GM12872 (cell line): ENCODE measurements around the gene ME3.

Source experiments
- TF ChIP-seq, protein P1 (sequence below): IDR thresholded peaks from 3 replicates; pipeline ENCODE4 v1.5.1; 2011; ENCODE audit warnings: low read depth, mild to moderate bottlenecking, low read length, moderate library complexity; ENCODE audit not compliant: insufficient read depth

The ME3 gene

DNA sequence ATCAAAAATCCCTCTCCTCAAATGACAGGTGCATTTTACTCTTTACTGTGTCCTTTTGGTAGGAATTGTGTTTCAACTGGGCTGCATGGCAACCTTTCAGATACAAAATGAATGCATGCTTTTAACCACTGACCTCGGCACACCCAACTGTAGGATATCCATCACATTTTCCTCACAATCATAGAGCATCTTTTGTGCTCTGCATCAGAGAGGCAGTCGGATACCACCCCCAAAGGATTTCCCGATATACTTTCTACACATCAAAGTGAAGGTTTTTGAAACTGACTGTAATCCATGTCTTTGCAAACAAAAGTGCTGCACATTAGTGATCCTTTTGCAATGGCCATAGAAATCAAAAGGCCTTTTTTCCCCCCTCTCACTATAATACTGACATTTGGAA lies 9.1 kb downstream of the ME3 start:
- TF ChIP-seq, protein P1, sequence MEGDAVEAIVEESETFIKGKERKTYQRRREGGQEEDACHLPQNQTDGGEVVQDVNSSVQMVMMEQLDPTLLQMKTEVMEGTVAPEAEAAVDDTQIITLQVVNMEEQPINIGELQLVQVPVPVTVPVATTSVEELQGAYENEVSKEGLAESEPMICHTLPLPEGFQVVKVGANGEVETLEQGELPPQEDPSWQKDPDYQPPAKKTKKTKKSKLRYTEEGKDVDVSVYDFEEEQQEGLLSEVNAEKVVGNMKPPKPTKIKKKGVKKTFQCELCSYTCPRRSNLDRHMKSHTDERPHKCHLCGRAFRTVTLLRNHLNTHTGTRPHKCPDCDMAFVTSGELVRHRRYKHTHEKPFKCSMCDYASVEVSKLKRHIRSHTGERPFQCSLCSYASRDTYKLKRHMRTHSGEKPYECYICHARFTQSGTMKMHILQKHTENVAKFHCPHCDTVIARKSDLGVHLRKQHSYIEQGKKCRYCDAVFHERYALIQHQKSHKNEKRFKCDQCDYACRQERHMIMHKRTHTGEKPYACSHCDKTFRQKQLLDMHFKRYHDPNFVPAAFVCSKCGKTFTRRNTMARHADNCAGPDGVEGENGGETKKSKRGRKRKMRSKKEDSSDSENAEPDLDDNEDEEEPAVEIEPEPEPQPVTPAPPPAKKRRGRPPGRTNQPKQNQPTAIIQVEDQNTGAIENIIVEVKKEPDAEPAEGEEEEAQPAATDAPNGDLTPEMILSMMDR, result no peak

- TF ChIP-seq, protein P1, result no peak
These were observed 11.7 kb downstream of the ME3 start for GRCh38 chr11:86660736-86661135.

GRCh38 chr11:86660088-86660487 lies 12.3 kb downstream of the ME3 start:
- TF ChIP-seq, protein P1, result no peak

GRCh38 chr11:86658534-86658933 lies 13.9 kb downstream of the ME3 start:
- TF ChIP-seq, protein P1, result no peak

DNA sequence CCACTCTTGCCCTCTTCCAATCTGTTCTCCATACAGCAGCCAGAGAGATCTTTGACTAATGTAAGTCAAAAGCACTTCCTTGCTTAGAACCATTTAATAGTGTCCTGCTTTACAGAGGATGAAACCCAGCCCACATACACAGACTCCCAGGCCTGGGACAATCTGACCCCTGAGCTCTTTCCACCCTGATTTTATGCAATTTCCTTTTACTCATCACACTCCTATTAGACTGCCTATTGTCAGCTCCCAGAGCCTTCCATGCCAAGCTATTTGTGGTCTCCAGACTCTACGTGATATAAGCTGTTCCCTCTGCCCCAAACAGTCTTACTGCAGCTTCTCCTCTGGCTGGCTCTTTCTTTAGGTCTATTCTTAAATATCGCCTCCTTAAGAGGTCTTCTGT lies 28.1 kb downstream of the ME3 start:
- TF ChIP-seq, protein P1, result no peak

DNA sequence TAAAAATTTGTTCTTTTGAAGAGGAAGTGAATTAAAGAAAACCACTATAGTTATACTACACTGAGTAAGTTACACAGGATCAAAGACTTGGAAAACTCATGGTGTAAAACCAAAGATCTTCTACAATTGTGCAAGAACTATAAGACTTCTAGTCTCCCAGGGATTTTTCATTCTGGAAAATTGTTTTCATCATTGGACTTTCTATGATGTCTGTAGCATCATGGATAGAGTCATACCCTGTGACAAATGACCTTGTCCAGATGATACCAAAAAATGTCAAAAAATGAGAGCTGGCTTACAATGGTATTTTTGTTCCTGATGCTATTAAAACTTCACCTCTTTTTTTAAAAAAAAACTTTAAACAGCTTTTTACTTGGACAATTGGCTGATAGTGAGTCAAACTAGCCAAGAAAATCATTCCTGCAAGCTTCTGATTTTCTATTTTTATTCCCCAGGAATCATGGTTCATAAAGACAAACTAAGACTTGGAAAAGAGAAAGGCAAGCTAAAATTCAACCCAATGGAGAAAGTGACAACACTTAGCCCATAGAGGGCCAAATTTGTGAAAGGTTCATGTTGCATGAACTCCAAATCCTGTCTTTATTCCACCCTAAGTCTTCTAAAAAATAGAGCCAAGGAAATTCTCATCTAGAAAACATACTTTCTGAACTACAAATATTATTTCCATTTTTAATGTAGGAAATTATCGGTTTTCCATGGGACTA lies 30.7 kb downstream of the ME3 start:
- TF ChIP-seq, protein P1, result no peak

- TF ChIP-seq, protein P1, result no peak
These were observed 33.3 kb downstream of the ME3 start for GRCh38 chr11:86639137-86639536.
